Measurements from ENCODE around the gene GPC4. TPM values are rescaled to one million over a fixed set of nuclear protein-coding genes. Genes with fewer than 3 reads are reported as not detected.
A peak's percentile ranks its signal among the peaks of the same experiment; 100 is the strongest.

Gene GPC4
- polyA plus RNA-seq, result 1 to 10 TPM; 1.6 to 4.0 TPM

DNA sequence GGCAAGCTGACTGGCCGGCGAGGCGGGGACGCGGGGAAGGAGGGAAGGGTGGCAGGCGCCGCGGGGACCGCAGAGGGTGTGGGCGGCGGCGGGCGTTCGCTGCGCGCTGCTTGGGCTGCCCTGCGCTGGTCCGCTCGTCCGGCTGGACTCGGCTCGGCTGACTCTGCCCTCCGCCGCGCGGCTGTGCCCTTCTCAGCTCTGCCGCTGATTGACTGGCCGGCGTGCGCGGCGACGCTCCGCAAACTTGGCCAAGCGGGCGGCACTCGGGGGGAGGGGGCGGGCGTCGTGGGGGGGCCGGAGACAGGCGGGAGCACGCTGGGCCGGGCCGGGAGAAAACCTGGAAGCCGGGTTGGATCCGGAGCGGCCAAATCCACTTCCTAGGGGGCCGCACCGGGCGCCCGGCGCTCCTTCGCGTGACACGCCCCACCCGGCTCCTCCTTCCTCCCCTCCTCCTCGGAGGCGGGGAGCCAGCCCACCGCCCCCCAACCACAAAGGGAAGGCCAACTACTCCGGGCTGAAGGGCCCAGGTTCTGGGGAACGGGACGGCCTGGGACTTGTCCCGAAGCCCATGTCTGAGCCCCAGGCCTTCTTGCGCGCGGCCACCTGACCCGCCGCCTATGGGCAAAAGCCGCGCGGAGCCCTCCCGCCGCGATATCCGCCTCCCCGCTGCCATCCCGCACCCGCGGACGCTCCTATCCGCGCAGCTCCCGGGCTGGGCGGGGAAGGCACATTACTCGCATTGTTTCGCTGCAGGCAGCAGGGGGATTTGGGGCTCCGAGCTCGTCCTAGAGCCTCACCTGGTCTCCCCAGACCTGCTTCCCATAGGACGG lies at the start of gene GPC4:
GPC4 (minus strand) TSS at position 214 of the 830 bp plus-strand sequence. CDS start 524 bp downstream, outside the sequence.
- Histone ChIP-seq H3K27ac (ENCODE audit: low read depth in 2 of 2, low read length in 1 of 2) (peak within 1 kb of the TSS; percentile 41 to 54), H3K27me3 (ENCODE audit: control insufficient read depth in 1 of 2, insufficient read depth in 2 of 2, low read length in 2 of 2) (no peaks in the 10 kb centered on the region), H3K4me3 (ENCODE audit: low read depth in 1 of 2, low read length in 2 of 2) (peak within 1 kb of the TSS; percentile 39 to 65), H3K9me3 (ENCODE audit: control insufficient read depth in 2 of 2, insufficient read depth in 1 of 2, low read depth in 1 of 2, low read length in 1 of 2) (no peaks in the 10 kb centered on the region), H3K36me3 (ENCODE audit: control insufficient read depth in 2 of 2, insufficient read depth in 2 of 2, low read length in 1 of 2) (no peaks in the 10 kb centered on the region), H3K4me1 (ENCODE audit: control insufficient read depth in 2 of 2, insufficient read depth in 2 of 2, low read length in 1 of 2) (no peaks in the 10 kb centered on the region)
- 2 to 24% methylated on average over 29 to 87 of the region's 90 CpGs for WGBS, 2 donors

DNA sequence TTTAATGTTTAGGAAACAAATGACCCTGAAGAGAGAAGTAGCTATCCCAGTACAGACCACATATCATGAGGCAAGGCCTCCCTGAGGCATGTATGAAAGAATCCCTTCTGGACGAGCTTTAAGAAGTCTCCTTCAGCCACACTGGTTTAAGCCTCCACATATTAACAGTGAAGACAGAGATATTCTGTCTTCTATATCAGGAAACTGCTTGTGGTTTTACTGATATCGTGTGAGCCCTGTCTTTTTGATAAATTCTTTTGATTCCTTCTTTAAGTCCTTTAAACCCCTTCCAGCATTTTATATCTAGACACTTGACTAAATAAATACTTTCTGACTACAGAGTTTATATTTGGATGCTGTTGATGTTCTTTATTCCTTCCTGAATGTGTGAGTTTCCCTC lies 45.9 kb upstream of the GPC4 start:
- 49 to 57% methylated on average over 2 of the region's 2 CpGs for WGBS, 2 donors
- H3K9me3 ChIP-seq (ENCODE audit: control insufficient read depth in 2 of 2, insufficient read depth in 1 of 2, low read depth in 1 of 2, low read length in 1 of 2), result no peaks in the 10 kb centered on the region

DNA sequence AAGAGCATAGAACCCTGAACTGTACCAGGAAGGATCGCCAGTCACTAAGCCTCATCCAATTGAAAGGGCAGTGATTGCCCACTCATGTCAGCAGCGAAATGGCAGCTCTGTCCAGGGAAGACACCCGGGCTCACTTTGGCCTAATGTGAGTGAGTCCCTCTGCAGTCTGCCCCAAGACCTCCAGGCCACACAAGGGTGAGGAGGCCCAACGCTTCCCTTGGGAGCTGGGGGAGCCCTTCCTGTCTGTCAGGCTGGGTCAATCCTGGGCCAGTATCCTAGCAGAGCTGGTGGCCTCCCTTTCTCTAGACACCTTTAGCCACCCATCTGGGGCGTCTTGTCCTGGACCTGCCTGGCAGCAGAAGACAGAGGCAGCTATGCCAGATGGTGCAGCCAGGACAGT lies 39.6 kb upstream of the GPC4 start:
- WGBS, 2 donors, result 82 to 83% methylated on average over 5 of the region's 5 CpGs
- no peaks in the 10 kb centered on the region for H3K9me3 ChIP-seq (ENCODE audit: control insufficient read depth in 2 of 2, insufficient read depth in 1 of 2, low read depth in 1 of 2, low read length in 1 of 2)
- H3K27ac ChIP-seq (ENCODE audit: low read depth in 2 of 2, low read length in 1 of 2), result no peak overlapping the region
- H3K4me1 ChIP-seq (ENCODE audit: control insufficient read depth in 2 of 2, insufficient read depth in 2 of 2, low read length in 1 of 2), result no peaks in the 10 kb centered on the region
- H3K36me3 ChIP-seq (ENCODE audit: control insufficient read depth in 2 of 2, insufficient read depth in 2 of 2, low read length in 1 of 2), result no peaks in the 10 kb centered on the region
- no peak overlapping the region for H3K4me3 ChIP-seq (ENCODE audit: low read depth in 1 of 2, low read length in 2 of 2)
- H3K27me3 ChIP-seq (ENCODE audit: control insufficient read depth in 1 of 2, insufficient read depth in 2 of 2, low read length in 2 of 2), result no peaks in the 10 kb centered on the region

More for the DNA sequence above, 45.9 kb upstream of the GPC4 start:
- no peak overlapping the region for H3K4me3 ChIP-seq (ENCODE audit: low read depth in 1 of 2, low read length in 2 of 2)
- no peaks in the 10 kb centered on the region for H3K4me1 ChIP-seq (ENCODE audit: control insufficient read depth in 2 of 2, insufficient read depth in 2 of 2, low read length in 1 of 2)
- no peaks in the 10 kb centered on the region for H3K27me3 ChIP-seq (ENCODE audit: control insufficient read depth in 1 of 2, insufficient read depth in 2 of 2, low read length in 2 of 2)
- H3K36me3 ChIP-seq (ENCODE audit: control insufficient read depth in 2 of 2, insufficient read depth in 2 of 2, low read length in 1 of 2), result no peaks in the 10 kb centered on the region
- H3K27ac ChIP-seq (ENCODE audit: low read depth in 2 of 2, low read length in 1 of 2), result no peak overlapping the region

DNA sequence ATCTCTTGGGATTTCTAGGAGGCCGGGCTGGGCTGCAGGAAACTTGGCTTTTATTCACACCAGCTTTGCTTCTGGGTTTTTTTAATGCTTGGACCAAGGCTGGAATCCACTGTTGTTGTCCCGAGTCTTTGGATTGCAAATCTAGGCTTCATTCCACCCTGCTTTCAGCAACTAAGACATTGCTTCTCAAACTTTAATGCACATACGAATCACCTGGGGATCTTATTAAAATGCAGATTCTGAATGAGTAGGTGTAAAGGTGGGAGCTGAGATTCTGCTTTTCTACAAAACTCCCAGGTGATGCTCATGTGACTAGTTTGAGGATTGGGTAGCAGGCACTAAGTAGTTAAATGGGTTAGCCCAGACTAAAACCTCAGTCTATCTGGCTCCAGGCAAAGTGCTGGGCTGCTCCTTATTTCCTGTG lies 39.2 kb upstream of the GPC4 start:
- no peak overlapping the region for H3K27ac ChIP-seq (ENCODE audit: low read depth in 2 of 2, low read length in 1 of 2)
- no peaks in the 10 kb centered on the region for H3K36me3 ChIP-seq (ENCODE audit: control insufficient read depth in 2 of 2, insufficient read depth in 2 of 2, low read length in 1 of 2)
- H3K27me3 ChIP-seq (ENCODE audit: control insufficient read depth in 1 of 2, insufficient read depth in 2 of 2, low read length in 2 of 2), result no peaks in the 10 kb centered on the region
- no peaks in the 10 kb centered on the region for H3K4me1 ChIP-seq (ENCODE audit: control insufficient read depth in 2 of 2, insufficient read depth in 2 of 2, low read length in 1 of 2)
- 56 to 66% methylated on average over 3 of the region's 3 CpGs for WGBS, 2 donors
- H3K9me3 ChIP-seq (ENCODE audit: control insufficient read depth in 2 of 2, insufficient read depth in 1 of 2, low read depth in 1 of 2, low read length in 1 of 2), result no peaks in the 10 kb centered on the region
- no peak overlapping the region for H3K4me3 ChIP-seq (ENCODE audit: low read depth in 1 of 2, low read length in 2 of 2)

DNA sequence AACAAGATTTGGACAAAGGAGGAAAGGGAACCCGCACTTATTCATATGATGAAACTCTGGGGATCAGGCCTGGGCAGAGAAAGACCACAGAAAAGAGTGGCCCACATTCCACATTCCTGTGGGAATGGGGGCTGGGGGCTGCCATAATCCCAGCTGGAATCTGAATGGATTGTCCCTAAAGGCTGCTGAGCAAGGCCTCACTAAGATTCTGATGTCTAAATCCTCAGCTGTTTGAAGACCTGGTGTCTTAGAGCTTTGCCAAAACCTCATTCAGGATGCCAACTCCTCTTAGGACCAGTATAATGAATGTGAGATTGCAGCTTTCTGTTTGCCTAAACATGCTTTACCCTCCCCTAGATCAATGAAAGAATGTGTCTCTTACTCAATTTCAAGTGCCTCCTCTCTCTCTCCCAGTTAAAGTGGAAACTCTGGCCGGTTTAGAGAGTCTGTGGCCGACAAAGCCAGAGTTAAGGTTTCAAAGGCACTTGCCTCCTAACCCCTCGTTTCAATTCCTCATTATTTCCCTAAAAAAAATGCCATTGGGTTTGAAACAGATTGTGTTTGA lies 33.3 kb upstream of the GPC4 start:
- Histone ChIP-seq H3K36me3 (ENCODE audit: control insufficient read depth in 2 of 2, insufficient read depth in 2 of 2, low read length in 1 of 2) (no peaks in the 10 kb centered on the region), H3K27ac (ENCODE audit: low read depth in 2 of 2, low read length in 1 of 2) (no peak overlapping the region), H3K27me3 (ENCODE audit: control insufficient read depth in 1 of 2, insufficient read depth in 2 of 2, low read length in 2 of 2) (no peaks in the 10 kb centered on the region), H3K9me3 (ENCODE audit: control insufficient read depth in 2 of 2, insufficient read depth in 1 of 2, low read depth in 1 of 2, low read length in 1 of 2) (no peaks in the 10 kb centered on the region), H3K4me1 (ENCODE audit: control insufficient read depth in 2 of 2, insufficient read depth in 2 of 2, low read length in 1 of 2) (no peaks in the 10 kb centered on the region), H3K4me3 (ENCODE audit: low read depth in 1 of 2, low read length in 2 of 2) (no peak overlapping the region)
- 34 to 43% methylated on average over 4 of the region's 4 CpGs for WGBS, 2 donors

DNA sequence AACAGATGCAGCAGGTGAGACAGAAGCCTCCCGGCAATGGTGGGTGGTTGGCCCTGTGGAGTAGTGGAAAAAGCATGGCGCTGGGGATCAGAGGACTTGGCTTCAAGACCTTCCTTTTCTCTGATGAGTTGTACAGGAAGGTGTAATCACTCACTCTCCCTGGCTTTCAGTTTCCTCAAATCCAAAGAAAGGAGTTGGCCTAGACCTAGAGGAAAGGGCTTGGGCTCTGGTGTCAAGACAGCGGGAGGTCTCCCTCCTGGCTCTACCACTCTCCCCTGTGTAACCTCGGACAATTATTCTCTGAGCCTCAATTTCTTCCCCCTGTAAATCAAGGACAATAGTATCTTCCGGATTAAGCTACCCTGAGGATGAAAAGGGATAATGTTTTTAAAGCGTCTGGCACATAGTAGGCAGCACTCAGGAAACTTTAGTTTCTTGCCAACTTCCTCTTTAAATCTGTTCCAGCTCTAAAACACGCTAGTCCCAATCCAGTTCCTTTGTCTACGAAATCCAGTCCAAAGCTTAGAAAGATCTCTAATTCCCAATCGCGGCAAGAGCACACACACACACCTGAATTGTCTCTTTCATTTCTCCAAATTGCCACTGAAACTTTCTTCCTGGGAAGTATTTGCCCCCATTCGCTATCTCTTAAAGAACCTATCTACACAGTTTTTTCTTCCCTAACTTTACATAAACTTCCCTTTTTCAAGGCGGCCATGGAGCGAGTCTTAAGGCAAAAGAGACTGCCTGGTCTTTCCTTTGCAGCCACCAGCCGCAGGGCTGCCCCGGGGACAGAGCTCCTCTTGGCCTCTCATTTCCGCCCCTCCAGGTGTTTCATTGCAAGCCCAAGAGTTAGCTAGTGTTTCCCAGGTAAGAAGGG lies 29.9 kb upstream of the GPC4 start:
- Histone ChIP-seq H3K4me1 (ENCODE audit: control insufficient read depth in 2 of 2, insufficient read depth in 2 of 2, low read length in 1 of 2) (no peaks in the 10 kb centered on the region), H3K27ac (ENCODE audit: low read depth in 2 of 2, low read length in 1 of 2) (no peak overlapping the region), H3K9me3 (ENCODE audit: control insufficient read depth in 2 of 2, insufficient read depth in 1 of 2, low read depth in 1 of 2, low read length in 1 of 2) (no peaks in the 10 kb centered on the region), H3K27me3 (ENCODE audit: control insufficient read depth in 1 of 2, insufficient read depth in 2 of 2, low read length in 2 of 2) (peaks cover 0 to 3% of the 10 kb centered on the region in 2 donors), H3K4me3 (ENCODE audit: low read depth in 1 of 2, low read length in 2 of 2) (peak overlapping the region in 1 of 2 donors; percentile 37), H3K36me3 (ENCODE audit: control insufficient read depth in 2 of 2, insufficient read depth in 2 of 2, low read length in 1 of 2) (no peaks in the 10 kb centered on the region)
- WGBS, 2 donors, result 11 to 22% methylated on average over 16 of the region's 16 CpGs

DNA sequence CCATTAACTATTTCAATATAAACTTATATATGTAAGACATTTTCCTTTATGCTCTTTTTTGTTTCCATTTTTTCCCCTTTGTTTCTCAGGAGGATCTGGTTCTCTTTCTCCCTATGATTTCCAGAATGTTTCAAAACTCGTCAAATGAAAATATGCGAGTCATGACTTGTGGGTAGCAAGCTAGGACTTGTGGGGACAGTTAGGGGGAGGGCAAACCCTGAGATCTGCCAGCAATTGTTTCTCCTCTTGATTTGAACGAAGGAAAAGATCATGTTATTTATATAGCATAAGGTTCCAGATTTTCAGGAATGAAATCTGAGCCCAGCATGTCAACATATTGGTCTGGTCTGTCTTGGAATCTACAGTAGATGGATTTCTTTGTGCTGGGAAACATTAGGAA lies 28.9 kb upstream of the GPC4 start:
- no peaks in the 10 kb centered on the region for H3K4me1 ChIP-seq (ENCODE audit: control insufficient read depth in 2 of 2, insufficient read depth in 2 of 2, low read length in 1 of 2)
- no peaks in the 10 kb centered on the region for H3K36me3 ChIP-seq (ENCODE audit: control insufficient read depth in 2 of 2, insufficient read depth in 2 of 2, low read length in 1 of 2)
- no peak overlapping the region for H3K4me3 ChIP-seq (ENCODE audit: low read depth in 1 of 2, low read length in 2 of 2)
- H3K27ac ChIP-seq (ENCODE audit: low read depth in 2 of 2, low read length in 1 of 2), result no peak overlapping the region
- peaks cover 0 to 3% of the 10 kb centered on the region in 2 donors for H3K27me3 ChIP-seq (ENCODE audit: control insufficient read depth in 1 of 2, insufficient read depth in 2 of 2, low read length in 2 of 2)
- 44 to 45% methylated on average over 3 of the region's 3 CpGs for WGBS, 2 donors
- H3K9me3 ChIP-seq (ENCODE audit: control insufficient read depth in 2 of 2, insufficient read depth in 1 of 2, low read depth in 1 of 2, low read length in 1 of 2), result no peaks in the 10 kb centered on the region

DNA sequence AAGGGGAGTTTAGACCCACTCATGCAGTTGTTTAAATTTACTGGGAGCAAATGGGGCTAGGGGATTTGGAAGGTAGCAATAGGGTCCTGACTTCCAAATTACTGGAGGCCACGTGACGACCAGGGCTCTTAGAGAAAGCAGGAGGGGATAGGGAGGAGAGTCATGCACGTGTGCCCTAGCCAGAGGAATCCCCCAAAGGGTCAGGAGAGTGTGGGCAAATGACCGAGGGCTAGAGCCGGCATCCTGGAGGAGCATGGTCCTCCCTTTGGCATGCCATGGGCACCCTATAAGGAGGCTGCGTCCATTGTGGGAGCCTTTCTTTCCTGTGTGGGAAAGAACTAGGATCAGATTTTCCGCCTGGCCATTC lies 25.5 kb upstream of the GPC4 start:
- peaks cover 0 to 3% of the 10 kb centered on the region in 2 donors for H3K27me3 ChIP-seq (ENCODE audit: control insufficient read depth in 1 of 2, insufficient read depth in 2 of 2, low read length in 2 of 2)
- no peak overlapping the region for H3K4me3 ChIP-seq (ENCODE audit: low read depth in 1 of 2, low read length in 2 of 2)
- H3K9me3 ChIP-seq (ENCODE audit: control insufficient read depth in 2 of 2, insufficient read depth in 1 of 2, low read depth in 1 of 2, low read length in 1 of 2), result no peaks in the 10 kb centered on the region
- H3K4me1 ChIP-seq (ENCODE audit: control insufficient read depth in 2 of 2, insufficient read depth in 2 of 2, low read length in 1 of 2), result peaks cover 0 to 2% of the 10 kb centered on the region in 2 donors
- 66 to 86% methylated on average over 7 of the region's 7 CpGs for WGBS, 2 donors
- no peak overlapping the region for H3K27ac ChIP-seq (ENCODE audit: low read depth in 2 of 2, low read length in 1 of 2)
- H3K36me3 ChIP-seq (ENCODE audit: control insufficient read depth in 2 of 2, insufficient read depth in 2 of 2, low read length in 1 of 2), result no peaks in the 10 kb centered on the region

DNA sequence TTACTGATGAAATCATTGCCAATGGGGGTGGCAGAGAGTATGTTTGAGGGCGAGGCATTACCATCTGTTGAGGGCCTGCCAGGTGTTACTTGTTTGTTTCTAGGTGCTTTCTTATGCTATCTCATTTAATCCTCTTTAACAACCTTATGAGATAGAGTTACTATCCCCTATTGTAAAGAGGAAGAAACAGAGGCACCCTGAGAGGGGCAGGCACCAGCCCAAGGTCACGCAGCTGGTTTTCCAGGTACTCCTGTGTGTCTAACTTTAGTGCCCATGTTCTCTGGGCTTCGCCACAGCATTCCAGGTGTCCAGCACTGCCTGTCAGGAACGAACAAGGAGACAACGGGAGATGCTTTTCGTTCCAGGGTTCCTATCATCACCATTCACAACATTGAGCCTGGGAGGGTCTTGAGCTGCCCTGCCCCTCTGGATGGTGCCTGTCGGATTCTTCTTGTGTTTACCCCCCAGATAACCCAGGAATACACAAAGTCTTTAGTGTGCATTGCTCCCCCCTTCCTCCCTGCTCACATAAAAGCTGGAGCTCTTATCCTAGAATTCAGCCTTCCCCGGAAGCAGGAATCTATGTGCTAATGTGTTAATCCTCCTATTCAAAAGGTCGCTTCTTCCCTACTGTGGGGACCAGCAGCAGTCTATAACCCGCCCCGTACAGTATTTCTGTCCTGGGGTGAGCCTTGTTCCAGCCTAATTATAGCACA lies 24.9 kb upstream of the GPC4 start:
- 59 to 79% methylated on average over 11 of the region's 11 CpGs for WGBS, 2 donors
- Histone ChIP-seq H3K27me3 (ENCODE audit: control insufficient read depth in 1 of 2, insufficient read depth in 2 of 2, low read length in 2 of 2) (peaks cover 0 to 3% of the 10 kb centered on the region in 2 donors), H3K36me3 (ENCODE audit: control insufficient read depth in 2 of 2, insufficient read depth in 2 of 2, low read length in 1 of 2) (no peaks in the 10 kb centered on the region), H3K27ac (ENCODE audit: low read depth in 2 of 2, low read length in 1 of 2) (no peak overlapping the region), H3K4me1 (ENCODE audit: control insufficient read depth in 2 of 2, insufficient read depth in 2 of 2, low read length in 1 of 2) (peaks cover 0 to 2% of the 10 kb centered on the region in 2 donors), H3K9me3 (ENCODE audit: control insufficient read depth in 2 of 2, insufficient read depth in 1 of 2, low read depth in 1 of 2, low read length in 1 of 2) (no peaks in the 10 kb centered on the region), H3K4me3 (ENCODE audit: low read depth in 1 of 2, low read length in 2 of 2) (no peak overlapping the region)
